ENCODE measurements around the gene PRDM15.

The PRDM15 gene, protein sequence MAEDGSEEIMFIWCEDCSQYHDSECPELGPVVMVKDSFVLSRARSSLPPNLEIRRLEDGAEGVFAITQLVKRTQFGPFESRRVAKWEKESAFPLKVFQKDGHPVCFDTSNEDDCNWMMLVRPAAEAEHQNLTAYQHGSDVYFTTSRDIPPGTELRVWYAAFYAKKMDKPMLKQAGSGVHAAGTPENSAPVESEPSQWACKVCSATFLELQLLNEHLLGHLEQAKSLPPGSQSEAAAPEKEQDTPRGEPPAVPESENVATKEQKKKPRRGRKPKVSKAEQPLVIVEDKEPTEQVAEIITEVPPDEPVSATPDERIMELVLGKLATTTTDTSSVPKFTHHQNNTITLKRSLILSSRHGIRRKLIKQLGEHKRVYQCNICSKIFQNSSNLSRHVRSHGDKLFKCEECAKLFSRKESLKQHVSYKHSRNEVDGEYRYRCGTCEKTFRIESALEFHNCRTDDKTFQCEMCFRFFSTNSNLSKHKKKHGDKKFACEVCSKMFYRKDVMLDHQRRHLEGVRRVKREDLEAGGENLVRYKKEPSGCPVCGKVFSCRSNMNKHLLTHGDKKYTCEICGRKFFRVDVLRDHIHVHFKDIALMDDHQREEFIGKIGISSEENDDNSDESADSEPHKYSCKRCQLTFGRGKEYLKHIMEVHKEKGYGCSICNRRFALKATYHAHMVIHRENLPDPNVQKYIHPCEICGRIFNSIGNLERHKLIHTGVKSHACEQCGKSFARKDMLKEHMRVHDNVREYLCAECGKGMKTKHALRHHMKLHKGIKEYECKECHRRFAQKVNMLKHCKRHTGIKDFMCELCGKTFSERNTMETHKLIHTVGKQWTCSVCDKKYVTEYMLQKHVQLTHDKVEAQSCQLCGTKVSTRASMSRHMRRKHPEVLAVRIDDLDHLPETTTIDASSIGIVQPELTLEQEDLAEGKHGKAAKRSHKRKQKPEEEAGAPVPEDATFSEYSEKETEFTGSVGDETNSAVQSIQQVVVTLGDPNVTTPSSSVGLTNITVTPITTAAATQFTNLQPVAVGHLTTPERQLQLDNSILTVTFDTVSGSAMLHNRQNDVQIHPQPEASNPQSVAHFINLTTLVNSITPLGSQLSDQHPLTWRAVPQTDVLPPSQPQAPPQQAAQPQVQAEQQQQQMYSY

DNA sequence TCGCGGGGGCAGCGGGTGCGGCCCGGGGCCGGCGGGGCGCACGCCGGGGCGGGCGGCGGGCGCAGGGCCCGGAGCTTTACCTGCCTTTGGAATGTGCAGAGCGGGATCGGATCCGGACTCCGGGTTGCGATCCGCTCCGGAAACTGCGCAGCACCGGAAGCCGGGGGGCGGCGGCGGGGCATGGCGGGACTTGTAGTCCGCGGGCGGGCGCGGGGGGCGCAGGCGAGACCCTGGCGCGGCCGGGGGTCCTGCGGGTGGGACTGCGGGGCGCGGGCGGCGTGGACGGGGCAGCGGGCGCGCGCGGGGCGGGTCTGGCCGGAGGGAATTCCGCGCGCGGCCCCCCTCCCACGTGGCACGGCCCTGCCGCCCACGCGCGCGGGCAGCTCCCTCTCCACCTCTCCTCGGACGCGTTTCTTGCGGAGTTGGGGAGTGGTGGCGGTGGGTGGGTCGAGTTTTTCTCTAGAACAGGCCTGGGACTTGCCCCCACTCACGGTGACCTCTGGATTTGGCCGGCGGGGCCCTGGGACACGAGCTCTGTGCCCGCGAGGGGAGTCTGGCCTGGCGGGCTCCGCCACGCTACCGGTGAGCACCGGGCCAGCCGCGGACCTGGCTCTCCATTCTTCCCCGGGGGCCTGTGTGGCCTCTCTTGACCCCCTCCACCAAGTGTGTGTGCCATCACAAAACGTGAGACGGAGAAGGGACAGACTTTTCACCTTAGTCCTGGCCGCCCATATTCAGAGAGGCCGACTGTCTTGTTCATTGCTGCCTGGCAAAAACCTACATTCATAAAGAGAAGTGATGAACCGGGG is at the start of gene PRDM15:
TSS of gene PRDM15 (minus strand) at position 155 of the 809 bp plus-strand sequence. CDS start 18,981 bp downstream, outside the sequence.
- DNase-seq (ENCODE audit: low read depth in 2 of 2) = peak; percentile 45 to 76

DNA sequence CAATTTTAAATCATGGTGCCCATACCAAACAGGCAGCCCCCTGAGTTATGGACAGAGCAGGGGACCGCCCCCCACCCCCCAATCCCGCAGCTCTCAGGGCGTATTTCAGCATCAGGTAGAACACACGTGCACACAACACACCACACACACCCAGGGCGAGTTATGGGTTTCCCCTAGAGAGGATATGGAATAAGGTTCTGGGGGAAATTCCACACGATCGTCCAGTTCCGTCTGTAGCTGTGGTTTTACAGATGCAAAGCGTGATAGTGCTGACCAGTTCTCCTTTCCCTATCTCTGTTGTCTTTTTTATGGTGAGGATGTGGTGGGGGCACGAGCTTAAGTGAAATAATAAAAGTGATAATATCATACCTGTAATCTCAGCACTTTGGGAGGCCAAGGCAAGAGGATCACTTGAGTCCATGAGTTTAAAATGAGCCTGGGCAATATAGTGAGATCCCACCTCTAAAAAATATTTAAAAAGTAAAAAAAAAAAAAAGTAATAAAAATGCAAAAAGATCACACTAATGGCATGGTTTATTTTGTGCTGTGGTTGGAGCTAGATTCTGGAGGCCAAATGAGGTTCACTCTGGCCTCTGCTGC is 49.6 kb upstream of the PRDM15 start:
- DNase-seq (ENCODE audit: low read depth in 2 of 2) = no peak

DNA sequence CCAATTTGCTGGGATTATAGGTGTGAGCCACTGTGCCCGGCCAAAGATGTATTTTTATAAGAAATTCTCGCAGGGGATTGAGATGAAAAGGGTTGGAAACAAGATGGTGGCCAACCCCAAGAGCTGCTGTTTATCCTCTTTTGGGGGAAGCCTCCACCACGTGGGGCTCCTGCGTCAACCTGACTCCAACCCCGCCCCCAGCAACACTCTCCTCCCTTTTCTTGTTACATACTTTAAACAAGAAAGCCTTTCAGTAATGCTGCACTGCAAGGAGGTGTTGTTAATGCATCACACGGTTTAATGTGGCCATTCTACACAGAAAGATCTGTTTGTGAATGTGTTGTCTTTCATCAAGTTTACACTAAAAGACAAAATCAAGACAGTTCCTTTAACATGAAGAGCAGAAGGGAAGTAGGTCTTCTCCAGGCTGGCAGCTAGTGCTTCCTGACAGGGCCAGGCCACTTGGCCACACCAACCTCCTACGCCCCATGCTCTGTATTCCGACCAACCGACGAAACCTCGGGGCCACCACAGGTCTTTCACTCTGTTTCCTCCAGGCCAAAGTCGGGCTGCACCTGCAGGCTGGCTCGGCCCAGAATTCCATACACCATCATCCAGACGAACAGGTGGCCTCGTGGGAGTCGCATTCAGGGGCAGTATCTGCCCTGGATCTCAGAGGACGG is 48.7 kb upstream of the PRDM15 start:
- DNase-seq (ENCODE audit: low read depth in 2 of 2) = no peak

DNA sequence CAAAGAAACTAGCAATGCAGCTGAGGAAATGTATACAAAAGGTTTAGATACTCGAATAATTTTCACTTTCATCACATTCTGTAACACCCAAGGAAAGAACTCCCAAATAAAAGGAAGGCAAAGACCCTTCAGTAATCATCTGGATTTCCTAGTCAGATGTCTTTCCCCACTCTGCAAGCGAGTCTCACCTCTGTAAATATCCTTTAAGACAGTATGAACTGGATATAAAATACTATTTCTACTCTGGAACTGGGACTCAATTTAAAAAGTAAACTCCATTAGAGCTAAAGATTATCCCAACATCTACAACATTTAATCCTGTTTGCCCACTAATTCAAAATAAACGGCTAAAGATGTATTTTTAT is 47.6 kb upstream of the PRDM15 start:
- no peak for DNase-seq (ENCODE audit: low read depth in 2 of 2)

DNA sequence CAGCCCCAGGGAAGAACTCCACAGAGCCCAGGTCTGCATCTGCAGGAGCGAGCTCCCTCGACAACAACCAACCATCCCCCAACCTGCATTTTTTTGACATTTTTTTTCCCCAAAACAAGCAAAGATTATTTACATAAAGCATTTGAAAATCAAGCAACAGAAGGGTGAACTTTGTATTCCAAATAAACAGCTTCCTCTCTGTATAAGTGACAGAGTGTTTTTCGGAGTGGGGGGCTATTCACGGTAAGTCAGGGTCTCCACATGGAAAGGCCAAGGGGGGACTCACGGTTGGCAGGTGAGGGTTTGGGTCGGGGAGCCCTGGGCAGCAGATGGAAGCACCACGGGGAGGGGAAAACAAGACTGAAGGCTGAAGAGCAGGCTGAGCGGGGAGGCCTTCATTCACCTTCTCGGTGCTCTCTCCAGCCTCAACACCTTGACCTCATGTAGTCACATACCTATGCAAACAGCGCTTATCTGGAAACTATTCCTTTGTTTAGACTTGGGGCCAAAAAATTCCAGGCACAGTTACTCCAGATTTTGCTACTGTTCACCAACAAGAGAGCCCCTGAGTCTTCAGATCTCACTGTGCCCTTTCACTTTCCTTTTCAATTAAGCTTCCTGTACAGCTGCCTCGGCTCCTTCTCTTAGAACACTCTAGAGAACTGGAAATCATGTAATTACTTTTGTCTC is 47.1 kb upstream of the PRDM15 start:
- no peak for DNase-seq (ENCODE audit: low read depth in 2 of 2)

DNA sequence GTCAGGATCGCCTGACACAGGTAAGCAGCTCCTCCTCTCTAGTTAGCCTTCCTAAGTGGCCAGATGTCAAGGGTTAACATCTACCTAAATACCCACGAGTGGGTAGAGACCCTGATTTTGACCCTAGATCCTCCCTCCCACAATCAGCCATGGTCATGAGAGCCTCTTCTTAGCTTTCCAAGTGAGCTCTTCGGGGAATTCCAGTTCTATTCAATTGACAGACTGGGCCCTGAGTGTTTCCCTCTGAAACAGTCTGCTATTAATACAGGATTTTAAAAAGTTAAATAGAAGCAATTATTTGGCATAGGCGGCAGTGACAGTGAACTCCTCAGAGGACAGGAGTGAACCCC is 46.6 kb upstream of the PRDM15 start:
- no peak for DNase-seq (ENCODE audit: low read depth in 2 of 2)

DNA sequence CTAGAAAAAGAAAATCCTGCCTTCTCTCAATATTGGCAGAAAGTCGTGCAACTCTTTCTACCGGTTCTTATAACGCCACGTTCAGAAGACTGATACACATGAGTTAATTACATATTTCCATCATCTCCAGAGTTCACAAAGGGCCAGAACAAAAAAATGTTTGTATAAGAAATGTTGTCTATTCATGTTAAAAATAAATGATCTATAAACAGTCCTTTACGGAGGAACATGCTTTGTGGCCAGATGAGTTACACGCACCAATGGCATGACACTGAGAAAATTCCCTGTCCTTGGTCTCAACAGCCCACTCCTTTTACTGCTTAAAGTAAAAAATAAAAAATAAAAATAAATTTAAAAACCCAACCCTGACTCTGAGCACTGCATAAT is 45.2 kb upstream of the PRDM15 start:
- DNase-seq (ENCODE audit: low read depth in 2 of 2) = no peak

DNA sequence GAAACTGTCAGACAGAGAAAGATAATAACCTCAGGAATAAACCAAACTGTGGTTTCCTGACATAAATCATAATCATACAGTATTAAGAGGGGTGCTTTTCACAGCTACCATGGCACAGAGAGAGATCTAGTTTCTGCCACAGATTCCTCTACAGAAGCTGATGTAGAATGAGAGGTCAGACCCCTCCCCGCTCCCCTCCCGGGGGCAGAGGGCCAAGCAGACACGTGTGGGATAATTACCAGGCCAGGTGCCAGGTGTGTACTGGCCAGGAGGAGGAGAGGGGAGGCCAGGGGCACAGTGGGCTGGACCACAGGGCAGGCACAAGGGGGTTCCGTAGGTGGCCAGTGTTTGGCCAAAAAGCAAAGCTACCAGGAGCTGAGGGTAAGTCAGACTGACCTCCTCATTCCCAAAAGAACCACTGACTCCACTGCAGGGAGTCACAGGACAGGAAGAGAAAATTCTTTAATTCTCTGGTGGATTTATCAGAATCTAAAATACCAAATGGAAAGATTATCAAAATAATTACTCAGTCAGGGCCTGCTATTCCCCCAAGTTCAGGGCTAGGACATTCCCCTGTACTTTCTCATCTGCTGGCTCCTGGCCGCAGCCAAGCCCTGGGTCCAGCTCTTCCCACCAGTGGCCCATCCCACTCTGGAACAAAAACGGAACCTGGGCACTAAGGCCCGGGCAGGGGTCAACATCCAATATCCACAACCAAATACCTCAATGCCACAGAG is 44.7 kb upstream of the PRDM15 start:
- no peak for DNase-seq (ENCODE audit: low read depth in 2 of 2)

DNA sequence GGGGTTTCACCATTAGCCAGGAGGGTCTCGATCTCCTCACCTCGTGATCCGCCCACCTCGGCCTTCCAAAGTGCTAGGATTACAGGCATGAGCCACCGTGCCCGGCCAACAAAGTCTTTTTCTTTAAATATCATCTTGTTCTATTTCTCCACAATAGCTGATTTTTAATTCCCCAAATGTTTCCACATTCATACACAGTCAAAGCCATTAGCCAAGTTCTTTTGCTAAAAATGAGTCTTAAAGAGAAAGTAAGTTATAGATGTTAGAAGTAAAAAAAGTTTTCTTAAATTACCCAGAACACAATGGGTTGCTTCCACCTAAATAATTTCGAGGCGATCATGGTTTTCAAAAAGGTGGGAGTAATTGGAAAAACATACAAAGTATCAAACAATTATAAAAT is 44.0 kb upstream of the PRDM15 start:
- no peak for DNase-seq (ENCODE audit: low read depth in 2 of 2)

DNA sequence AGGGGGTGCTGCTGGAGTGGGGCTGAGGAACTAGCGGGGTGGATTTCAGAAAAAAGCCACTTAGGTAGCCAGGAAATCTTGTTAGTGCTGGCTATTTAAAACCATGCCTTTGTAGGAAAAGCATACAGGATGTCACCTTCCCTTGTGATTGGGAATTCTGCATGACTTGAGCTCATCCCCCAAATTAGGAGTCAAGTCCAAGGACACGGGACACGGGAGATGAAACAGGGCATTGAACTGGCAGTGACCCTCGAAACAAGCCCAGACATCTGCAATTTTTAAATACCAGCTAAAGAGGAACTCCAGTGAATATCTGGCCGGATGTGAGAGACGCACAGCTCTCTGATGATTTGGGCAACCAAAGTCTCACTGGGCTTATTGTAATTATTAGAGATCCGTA is 41.9 kb upstream of the PRDM15 start:
- DNase-seq (ENCODE audit: low read depth in 2 of 2) = no peak

DNA sequence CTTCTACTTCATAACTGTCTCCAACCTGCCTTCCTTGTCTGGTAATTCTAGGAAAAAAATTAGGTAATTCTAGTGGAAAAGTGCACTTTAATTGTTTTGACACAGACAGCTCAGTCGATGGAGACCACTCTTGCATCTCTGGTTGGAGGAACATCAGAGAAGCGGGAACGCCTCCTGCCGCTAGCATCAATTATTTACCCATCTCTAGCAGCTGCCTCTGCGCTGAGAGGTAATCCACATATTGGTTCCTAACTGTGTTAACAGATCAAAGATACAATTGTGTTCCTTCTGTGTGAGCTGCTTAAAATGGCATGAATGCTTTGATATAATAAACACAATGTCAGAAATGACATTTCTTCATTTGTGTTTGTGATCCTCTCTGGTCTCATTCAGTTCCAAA is 41.3 kb upstream of the PRDM15 start:
- no peak for DNase-seq (ENCODE audit: low read depth in 2 of 2)

DNA sequence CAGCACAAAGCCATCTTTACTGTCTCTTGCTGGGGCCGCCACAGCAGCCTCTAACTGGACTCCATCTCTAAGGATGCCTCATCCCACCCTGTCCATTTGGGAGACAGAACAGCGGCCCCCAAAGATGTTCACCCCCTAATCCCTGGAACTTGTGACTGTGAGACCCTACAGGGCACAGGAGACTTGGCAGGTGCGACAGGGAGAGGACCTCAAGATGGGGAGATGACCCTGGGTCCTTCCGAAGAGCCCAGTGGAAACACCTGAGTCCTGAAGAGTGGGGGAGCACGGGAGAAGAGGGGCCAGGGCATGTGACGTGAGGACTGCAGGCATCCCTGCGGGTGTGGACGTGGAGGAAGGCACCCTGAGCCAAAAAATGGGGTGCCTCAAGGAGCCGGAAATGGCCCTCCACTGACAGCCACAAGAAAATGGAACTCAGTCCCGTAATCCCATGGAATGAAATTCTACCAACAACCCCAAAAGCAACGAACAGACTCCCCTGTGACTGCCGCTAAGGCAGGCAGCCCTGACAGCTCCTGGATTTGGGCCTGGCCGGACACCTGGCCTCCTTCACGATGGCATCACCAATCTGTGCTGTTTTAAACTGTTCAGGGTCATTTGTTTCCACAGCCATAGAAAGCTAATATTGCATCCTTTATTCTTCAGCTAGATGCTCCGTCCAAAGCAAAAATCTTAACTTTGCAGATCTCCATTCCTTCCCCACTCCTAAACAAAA is 40.7 kb upstream of the PRDM15 start:
- DNase-seq (ENCODE audit: low read depth in 2 of 2) = no peak

DNA sequence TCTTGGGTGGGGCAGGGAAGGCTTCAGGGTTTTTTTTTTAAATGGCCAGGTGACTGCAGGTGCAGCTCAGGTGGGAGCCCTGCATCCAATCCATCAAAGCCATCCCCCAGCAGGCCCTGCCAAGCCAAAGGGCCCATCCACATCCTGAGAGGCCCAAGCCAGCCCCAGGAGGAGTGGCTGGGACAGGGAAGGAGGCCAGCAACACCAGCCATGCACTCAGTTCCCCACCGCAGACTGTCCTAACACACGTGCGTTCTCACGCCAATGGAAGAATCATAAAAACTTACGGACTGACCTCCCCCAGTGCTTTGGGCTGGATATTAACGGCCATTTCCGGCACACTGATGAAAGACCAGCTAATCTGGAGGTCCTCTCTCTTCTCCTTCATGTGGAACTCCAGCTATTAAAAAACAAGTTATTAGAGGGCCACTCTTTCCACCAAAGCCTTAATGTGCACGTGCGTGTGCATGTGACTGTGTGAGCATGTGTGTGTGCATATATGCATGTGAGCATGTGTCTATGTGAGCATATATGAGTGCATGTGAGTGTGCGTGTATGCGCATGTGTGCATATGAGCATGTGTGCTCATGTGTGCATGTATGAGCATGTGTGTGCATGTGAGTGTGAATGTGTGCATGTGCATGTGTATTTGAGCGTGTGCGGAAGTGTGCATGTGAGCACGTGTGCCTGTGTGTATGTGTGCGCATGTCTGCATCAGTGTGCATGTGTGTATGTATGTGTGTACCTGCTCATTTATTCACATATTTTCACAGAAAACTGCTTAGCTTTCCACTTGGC is 39.6 kb upstream of the PRDM15 start:
- no peak for DNase-seq (ENCODE audit: low read depth in 2 of 2)

DNA sequence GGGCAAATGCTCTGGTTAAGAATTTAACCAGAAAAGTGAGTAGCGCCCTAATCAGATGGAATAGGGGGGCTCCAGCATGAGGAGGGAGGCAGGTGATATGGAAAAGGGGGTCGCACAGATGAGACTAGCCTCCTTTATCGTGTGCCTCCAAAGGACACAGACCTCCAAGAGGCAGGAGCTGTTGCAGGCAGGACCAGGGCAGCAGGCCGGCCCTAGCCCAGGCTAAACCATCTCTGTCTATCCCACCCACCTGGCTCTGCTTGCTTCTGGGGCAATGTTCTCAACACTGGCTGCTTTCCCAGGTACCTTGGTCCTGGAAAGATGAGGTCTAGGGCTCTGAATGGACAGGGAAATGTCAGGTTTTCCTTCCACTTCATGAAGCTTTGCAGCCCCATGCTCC is 38.4 kb upstream of the PRDM15 start:
- DNase-seq (ENCODE audit: low read depth in 2 of 2) = no peak

DNA sequence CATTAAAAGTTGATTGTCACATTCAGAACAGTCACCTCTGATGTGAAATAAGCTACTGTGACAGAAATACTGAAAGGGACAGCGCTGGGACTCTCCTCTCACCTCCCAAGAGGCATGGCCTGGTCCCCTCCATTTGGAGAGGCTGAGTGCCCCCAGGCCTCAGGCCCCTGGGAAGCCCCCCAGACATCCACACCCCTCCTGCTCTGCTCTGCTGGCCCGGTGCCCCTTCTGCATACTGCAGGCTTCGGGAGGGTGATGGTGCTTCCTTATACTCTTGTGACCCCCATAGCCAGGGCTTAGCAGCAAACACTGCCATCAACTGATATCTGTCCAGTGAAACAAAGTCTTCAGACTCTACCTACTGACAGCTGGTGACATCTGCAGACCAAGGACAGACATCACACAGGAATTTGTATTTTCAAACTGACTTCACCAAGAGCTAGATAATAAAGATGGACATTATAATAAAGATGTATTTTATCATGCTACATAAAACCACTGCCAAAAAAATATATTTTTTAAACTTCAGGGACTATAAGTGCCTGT is 37.8 kb upstream of the PRDM15 start:
- no peak for DNase-seq (ENCODE audit: low read depth in 2 of 2)

DNA sequence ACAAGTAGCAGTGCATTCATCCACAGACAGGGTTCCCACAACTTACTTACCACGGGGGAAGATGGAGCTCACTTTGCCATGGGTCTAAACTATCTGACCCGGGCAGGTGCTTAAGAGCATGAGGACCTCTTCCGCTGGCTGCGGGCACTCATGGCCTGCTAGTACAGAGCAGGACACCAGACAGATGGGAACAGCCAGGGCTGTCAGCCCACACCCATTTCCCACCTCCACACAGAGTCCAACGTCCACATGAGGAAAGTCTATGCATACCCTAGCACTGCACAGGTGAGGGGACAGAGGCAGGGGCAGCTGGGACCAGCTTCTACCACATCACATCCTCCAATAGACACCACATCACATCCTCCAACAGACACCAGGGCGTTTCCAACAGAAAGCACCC is 35.8 kb upstream of the PRDM15 start:
- DNase-seq (ENCODE audit: low read depth in 2 of 2) = no peak

DNA sequence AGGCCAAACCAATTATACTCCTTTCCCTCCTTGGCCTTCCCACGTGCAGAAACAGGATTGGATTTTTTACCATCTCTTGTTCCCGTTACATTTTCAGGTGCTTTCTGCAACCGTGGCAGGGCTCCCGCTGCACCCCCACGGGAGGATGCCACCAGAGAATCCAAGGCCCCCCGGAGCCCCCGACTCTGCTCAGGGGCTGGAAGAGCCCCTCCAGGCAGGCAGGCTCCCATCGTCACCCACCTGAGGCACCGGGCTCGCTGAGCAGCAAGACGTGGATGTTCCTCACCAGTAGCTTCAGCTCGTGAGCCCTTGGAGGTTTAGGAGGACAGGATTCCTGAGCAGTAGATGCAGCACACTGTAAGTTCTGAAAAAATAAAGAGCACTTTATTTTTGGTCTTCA is 35.2 kb upstream of the PRDM15 start:
- DNase-seq (ENCODE audit: low read depth in 2 of 2) = no peak

DNA sequence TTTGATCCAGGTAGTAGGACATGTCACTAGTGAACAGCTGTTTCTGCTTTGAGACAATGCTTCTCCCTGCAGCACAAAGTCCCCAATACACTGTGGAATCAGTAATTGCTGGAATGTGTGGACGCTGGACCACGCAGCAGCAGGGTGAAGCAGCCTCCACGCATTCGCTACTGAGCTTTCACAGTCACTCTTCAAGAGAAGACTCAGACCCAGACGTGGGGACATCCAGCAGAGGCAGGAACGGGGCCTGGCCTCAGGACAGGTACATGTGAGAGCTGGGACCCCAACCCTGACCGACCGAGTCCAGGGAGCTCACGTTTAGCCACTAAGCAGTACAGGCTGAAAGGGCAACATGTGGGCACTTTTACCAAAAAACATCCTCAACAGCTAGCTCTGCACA is 34.1 kb upstream of the PRDM15 start:
- no peak for DNase-seq (ENCODE audit: low read depth in 2 of 2)

All from stimulated activated CD4-positive, alpha-beta T cell treated with anti-CD3 and anti-CD28 coated beads, Interleukin-1b, Interleukin-23, amount 100 ng/mL, for 1 hour (primary cell).